Muscle of arm (tissue), 12 donors: ENCODE results near the gene IL26. TPM values are rescaled to one million over a fixed set of nuclear protein-coding genes. Genes with fewer than 3 reads are reported as not detected.
"Not testable (repeated sequence)": the region's sequence is repeated elsewhere in the genome, so short reads cannot be mapped to it uniquely, and the experiment has no call there.

Source experiments
- DNase-seq: peaks from one replicate; pipeline ENCODE4 v3.0.0-alpha.2; 2013
- polyA plus RNA-seq, 12 donors: library from polyadenylated mRNA; unstranded; fragments of 120-200 nt; gene quantifications; one replicate each; pipeline ENCODE4 v1.2.1, GENCODE V29; 2013; ENCODE audit not compliant: insufficient read length in 12 of 12

IL26 gene
- polyA plus RNA-seq, 12 donors: not detected

DNA sequence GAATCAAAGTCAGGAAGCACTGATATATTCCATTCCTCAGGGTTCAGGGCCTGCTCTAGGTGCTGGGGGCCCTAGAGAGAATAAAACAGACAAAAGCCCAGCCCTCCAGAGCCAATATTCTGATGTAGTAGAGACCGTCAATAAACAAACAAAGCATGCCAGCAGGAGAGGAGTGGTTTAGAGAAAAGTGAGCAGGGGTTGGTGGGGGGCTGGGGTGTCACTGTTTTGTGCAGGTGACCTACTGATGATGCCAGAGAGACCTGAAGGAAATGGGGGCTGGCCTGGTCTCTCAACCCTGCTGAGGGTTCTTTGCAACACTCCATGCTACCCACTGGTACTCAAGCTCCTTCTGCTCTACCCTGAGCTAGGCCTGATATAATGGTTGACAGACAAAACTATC is 26.5 kb downstream of the IL26 start:
- DNase-seq: no peak

DNA sequence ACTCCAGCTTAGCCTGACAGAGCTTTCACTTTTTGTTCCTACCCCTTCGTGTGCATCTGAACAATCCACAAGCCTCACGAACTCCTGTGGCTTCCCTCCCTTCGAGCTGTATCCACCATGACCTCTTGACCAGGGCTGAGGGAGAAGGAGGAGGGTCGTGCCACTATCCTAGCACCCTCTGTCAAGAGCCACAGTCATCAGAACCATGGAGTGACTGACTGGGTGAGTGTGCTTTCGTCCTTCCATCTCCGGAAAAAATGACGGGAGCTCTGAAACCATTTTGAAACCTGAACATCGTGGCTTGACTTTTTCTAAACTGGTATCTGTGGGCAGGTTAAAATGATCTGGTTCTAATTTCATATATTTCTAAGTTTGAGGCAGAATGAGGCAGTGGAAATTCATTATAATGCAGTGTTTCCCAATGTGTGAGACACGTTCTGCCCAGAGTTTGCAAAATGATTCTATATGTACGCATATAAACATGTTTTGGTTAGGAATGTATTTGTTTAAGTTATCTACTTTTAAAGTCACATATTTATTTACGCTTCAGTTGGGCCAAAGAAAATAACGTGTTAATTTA is 27.0 kb downstream of the IL26 start:
- no peak for DNase-seq

GRCh38 chr12:68190301-68190700 is 35.3 kb downstream of the IL26 start:
- no peak for DNase-seq

- DNase-seq: no peak
These were observed 35.8 kb downstream of the IL26 start for GRCh38 chr12:68189821-68190242.

DNA sequence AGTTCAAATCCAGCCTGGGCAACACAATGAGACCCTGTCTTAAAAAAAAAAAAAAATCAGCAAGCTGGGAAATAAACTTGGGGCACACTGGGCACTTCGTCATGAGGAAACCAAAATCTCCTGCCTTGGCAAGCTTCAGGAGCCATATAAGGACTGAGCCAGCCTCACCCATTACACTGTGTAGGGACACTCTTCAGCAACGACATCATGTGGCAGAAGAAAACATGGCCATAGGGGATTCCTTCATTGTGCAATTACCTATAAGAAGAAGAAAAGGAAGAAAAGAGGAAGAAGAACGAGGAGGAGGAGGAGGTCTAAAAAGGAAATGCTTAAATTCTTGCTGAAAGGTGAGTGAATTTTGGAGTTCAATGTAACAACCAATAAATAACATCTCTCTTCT is 40.0 kb downstream of the IL26 start:
- no peak for DNase-seq

DNA sequence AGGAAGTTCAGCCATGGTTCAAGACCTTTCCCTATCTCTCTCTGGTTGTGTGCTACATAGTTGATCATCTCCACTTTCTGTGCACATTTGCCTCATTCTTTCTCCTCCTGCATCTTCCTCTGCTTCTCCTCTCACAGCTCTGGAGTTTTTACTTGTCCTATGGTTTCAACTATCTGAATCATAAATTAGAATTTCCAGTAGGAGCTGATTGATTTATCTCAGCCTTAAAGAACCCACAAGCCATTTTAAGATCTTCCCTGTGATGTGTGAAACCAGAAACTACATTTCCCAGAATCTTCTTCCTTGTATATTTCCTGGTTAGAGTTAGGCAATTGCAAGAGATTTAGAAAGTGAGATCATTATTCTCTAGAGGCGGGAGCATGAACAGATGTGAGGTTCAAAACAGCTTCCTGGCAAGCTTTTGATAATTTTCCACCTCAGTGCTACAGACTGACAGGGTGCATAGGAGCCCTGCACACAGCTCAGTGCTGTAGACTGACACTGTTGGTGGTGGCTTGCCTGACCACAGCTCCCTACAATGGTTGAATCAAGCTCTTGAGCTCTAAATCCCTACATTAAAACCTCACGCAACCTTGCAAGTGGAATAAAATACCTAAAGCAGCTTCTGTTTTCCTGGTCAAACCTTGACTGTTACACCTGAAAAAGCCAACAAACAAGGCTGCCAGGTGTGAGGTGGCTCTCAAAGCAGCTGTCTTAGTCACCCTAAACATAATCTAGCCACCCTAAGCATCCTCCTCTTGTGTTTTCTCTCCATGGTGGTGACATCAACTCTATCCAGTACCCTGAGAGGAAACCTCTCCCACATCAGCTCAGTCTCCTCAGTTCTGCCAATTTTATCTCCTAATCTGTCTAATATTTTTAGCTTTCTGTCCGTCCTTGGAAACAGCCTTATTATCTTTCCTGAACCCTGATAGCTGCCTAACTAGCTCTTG is 44.5 kb downstream of the IL26 start:
- DNase-seq: peak; percentile 29

GRCh38 chr12:68178774-68179439 is 46.7 kb downstream of the IL26 start:
- DNase-seq: no peak

DNA sequence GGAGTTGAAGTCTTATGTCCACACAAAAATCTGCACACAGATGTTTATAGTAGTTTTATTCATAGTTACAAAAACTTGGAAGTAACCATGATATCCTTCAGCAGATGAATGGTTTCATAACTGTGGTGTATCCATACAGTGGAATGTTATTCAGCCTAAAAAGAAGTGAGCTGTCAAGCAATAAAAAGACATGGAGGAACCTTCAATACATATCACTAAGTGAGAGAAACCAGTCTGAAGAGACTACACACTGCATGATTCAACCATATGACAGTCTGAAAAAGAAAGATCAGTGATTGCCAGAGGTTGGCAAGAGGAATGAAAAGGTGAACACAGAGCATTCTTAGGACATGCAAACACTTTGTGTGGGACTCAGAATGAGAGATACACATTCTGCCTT is 47.4 kb downstream of the IL26 start:
- no peak for DNase-seq

DNA sequence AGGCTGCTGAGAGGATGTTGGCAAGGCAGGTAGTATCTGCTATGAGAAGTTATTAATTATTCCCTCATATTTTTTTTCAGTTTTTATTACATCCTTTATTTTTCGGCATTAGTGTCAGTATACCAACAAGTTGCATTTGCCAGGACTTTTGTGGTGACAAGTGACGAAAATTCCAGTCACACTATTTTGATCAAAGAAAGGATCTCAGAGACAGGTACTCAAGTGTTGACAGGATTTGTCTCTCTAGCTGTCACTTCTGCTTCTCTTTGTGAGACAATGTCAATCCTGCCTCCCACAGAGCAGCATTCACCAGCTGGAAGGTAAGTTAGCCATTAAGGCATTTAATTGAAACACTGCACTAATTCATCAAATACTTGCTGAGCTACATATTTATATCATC is 48.0 kb downstream of the IL26 start:
- no peak for DNase-seq

DNA sequence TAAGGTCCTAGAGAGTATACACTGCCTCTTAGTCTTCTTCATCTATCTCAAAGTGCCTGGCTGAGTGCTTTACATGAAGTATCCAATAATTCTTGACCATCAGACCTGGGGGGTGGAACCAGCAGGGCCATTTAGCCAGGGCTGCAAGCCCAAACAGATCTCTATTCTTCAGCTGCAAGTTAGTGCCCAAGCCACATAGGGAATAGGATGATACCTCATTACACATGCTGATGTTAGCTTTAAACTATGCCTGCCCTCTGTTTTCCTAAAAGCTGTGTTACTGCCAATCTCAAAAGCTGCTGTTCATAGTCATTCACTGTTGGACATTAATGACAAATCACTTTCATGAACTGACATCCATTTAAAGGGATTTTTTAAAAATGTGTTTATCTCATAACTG is 49.4 kb downstream of the IL26 start:
- no peak for DNase-seq

- no peak for DNase-seq
These were observed 50.0 kb downstream of the IL26 start for GRCh38 chr12:68175557-68176061.

DNA sequence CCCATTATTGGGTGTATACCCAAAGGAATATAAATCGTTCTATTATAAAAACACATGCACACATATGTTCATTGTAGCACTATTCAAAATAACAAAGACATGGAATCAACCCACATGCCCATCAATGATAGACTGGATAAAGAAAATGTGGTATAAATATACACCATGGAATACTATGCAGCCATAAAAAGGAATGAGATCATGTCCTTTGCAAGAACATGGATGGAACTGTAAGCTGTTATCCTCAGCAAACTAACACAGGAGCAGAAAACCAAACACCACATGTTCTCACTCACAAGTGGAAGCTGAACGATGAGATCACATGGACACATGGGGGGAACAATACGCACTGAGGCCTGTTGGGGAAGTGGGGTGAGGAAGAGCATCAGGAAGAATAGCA is 50.8 kb downstream of the IL26 start:
- not testable (repeated sequence) for DNase-seq

DNA sequence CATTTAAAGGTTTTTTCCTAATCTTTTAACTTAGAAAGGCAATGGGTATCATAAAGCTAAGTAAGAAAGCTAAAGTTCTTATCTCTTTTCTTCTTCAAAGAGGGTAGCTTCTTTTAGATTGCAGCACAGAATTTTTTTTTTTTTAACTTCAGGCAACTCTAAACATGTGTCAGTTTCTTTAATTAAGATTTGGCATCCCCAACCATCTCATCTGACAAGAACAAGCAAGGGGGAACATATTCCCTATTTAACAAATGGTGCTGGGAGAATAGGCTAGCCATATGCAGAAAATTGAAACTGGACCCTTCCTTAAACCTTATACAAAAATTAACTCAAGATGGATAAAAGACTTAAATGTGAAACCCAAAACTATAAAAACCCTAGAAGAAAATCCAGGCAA is 51.8 kb downstream of the IL26 start:
- DNase-seq: no peak

GRCh38 chr12:68170726-68171125 is 54.9 kb downstream of the IL26 start:
- DNase-seq: no peak

DNA sequence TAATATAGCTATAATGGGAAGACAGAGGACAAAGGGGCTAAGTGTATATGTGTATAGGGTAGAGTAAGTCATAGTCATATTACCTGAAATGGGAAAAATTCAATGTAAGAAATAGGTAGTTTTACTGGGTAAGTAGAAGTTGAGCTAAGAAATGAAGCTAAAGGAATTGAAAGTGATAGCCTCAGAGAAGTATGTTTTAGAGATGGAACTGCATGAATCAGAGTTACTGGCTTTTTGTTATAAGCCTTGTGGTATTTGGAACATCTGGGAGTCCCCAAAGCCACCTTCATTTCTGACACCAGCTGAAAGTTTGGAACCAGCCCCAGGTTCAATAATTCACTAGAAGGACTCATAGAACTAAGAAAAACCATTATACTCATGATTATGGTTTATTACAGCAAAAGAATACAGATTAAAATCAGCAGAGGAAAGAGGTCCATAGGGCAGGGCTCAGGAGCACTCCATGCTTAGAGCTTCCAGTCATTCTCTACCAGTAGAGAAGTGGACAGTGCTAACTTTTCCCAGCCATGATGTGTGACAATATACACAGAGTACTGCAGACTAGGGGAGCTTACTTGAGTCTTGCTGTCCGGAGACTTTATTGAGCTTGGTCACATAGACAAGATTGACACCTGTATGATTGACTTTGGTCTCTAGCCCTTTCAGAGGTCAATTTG is 56.3 kb downstream of the IL26 start:
- no peak for DNase-seq

- DNase-seq: no peak
These were observed 59.2 kb downstream of the IL26 start for GRCh38 chr12:68166317-68166831.

- no peak for DNase-seq
These were observed 62.0 kb downstream of the IL26 start for GRCh38 chr12:68163560-68164081.

GRCh38 chr12:68162374-68162773 is 63.2 kb downstream of the IL26 start:
- no peak for DNase-seq

DNA sequence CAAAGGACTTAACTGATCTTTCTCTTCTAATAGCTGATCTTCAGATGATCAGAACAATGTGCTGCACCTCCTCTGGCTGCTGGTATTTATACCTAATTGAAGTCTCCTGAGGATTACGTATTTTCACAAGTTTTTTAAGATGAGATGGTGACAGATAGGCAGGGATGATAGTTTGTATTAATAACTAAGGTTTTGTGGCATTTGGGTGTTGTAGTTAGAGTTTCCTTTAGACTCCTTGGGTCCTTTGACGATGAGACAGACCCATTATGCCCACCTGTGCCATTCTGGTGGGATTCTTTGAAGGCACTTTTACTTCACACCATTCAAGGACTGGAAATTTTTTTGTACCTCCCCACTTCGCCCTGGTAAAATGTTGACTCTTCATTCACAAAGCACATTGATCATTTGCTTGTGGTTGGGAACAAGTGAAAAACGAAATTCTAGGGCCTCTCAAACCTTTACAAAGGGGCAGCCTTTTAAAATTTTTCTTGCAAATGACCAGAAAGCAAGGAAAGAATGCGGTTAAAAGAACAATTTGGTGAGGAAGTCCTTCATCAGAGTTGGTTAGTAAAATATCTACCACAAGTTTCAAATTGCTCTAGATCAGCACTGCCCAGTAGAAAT is 65.8 kb downstream of the IL26 start, which contains the start of gene IFNG:
IFNG (minus strand) TSS at position 60 of the 624 bp plus-strand sequence. CDS start 125 bp downstream, outside the sequence.
- no peak for DNase-seq

DNA sequence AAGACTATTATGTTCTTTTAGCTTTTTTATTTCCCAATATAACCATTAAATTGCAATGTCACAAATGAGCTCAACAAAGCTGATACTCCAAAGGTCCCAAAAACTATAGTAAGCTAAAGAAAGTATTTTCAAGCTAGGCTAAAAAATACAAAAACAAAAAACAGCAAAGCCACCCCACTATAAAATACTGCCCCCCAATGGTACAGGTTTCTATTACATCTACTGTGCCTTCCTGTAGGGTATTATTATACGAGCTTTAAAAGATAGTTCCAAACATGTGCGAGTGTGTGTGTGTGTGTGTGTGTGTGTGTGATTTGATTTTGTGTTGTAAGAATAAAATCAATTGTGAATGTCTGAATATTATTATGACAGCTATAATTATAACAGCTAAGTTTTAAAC is 67.2 kb downstream of the IL26 start:
- DNase-seq: no peak

GRCh38 chr12:68157380-68157779 is 68.2 kb downstream of the IL26 start:
- DNase-seq: no peak
